Measurements from ENCODE around the gene PTX4.

The PTX4 gene

DNA sequence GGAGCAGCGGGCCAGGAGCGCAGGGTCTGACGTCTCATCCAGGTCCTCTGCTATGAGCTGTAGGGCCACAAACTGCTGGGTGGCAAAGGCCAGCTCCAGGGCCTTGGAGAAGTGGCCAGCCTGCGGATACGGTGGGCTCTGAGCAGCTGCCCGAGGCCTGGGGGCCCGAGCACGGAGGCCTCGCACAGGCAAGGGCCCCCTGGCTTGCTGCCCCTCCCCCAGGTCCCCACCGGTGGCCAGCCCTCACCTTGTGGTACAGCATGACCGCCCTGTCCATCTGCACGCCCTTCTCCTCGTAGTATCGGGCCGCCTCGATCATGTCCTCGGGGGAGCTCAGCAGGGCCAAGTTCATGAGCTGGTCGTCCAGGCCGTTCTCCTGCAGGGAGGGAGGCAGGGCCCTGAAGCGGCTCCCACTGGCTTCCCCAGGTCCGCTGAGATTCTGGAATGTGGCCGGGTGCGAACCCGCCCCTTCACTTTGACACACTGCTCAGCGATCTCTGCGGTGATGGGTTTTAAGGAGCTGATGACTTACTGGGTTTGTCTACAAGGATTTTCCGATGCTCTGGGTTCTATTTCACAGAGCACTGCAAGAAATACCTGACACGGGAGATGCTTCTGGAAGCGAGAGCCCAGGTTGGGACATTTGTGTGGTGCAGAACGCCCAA, 35.0 kb upstream of the PTX4 start:
- DNase-seq (ENCODE audit: low spot score): no peak

DNA sequence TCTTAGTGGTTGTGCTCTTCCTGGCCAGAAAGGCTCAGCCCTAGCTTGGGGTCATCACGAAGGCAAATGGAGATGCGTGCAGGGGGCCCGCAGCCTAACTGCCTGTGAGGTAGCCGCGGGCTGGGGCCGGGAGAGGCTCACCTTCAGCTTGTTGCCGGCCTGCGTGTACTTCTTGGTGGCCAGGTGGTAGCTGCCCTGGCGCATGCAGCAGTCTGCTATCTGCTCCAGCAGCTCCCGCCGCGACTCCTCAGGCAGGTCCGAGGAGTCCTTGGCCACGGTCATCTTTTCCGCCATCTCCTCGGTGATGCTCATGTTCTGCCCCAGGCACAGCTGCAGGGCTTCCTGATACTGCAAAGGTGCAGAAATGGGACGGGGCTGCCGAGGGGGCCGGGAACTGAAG, 31.7 kb upstream of the PTX4 start:
- no peak for DNase-seq (ENCODE audit: low spot score)

DNA sequence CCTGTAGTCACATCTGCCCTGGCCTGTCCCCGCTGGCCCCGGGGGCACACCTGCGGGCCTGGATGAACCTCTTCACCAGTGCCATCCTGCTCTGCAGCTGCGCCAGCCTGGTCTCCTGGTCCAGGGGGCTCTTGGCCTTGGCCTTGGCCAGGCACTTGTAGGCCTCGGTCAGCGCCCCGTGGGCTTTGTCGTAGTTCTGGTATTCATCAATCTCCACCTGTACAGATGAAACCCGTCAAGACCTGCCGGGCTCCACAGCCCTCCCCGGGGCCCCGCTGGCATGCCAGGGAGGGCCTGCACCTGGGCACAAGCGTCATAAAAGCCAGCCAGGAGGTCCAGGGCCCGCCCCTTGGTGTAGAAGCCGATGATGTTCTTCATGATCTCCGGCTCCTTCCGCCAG, 31.1 kb upstream of the PTX4 start:
- no peak for DNase-seq (ENCODE audit: low spot score)

DNA sequence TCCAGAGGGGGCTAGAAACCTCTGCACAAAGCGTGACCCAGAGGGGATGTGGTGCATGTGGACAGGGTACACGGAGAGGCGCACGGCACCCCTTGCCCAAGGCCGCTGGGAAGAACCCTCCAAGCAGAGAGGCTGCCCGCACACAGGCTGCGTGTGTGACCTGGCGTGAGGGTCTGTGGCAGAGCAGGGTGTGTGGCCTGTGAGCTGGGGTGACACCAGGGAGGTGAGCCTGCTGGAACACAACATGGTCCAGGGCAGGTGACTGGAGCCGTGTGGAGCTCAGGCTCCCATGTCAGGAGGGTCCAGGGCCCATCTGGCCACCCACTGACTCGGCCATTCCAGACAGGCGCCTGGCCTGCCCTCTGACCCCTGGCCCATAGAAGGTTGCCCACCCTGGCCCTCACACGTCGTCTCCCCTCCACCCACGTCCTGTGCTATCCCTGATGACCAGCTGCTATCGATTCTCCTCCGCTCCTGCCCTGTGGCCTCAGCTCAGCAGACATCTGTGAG, 29.9 kb upstream of the PTX4 start:
- no peak for DNase-seq (ENCODE audit: low spot score)

DNA sequence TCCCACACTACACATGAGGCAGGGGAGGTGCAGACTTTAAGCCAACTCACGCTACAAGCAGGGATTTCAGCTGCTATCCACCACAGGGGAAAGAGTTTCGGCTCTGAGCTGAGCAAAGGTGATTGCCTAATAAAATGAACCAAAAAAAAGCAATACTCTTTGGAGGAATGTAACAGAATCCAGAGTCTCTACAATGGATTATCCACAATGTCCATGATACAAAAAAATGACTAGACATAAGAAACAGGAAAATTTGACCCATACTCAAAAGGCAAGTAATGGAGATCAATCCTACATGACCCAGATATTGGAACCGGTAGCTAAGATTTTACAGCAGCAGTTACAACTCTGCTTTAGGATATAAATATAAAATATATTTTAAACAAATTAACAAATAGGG, 25.8 kb upstream of the PTX4 start:
- no peak for DNase-seq (ENCODE audit: low spot score)

DNA sequence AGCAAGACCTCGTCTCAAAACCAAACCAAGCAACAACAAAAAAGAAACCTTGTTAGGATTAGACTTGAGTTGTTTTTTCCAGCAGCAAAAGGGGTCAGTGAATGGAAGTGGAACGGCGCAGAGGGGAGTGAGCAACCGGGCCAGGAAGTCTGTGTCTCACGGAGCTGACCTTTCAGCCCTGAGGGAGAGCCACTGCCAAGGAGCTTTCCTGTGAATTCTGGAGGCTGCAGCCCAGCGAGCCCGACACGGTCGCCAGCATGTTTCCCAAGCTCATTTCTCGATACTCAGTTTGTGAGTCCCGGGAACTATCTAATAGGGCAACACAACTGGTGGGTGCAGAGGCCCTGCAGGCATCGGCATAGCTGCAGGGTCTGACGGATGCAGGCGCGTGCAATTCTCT, 24.0 kb upstream of the PTX4 start:
- no peak for DNase-seq (ENCODE audit: low spot score)

DNA sequence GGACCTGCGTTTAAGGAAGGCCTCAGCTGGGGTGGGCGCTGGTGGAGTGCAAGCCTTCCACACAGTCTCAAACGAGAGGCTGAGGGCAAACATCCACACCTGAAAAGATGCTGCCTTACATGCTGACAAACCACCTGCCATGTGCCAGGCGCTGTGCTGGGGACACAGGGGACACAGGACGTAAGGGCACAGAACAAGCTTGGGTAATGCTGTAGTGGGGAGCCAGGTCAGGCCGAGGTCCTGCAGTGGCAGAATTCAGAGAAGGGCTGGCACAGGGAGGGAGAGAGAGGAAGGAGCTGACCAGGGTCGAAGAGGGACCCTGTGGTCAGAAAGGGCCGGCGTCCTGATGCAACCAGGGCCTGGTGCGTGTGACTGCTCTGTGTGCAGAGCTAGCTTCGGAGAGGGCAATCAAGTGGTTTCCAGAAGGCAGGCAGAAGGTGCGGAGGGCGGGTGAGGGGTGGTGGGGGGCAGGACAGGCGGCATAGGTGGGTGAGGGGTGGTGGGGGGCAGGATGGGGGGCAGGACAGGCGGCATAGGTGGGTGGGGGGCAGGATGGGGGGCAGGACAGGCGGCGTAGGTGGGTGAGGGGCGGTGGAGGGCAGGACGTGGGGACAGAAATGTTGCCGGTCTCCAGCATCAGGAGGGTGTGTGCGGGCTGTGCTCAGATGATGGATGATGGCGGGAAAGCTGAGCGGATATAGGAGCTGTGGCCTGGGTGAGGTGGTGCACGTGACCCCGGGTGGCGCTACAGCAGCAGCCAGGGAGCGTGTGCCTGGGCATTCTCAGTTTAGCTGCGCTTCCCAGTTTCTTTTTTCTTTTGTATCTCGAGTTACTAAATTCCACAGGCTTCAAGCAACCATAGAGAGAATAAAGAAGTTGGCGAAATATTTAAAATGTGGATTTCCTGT, 23.2 kb upstream of the PTX4 start:
- no peak for DNase-seq (ENCODE audit: low spot score)

DNA sequence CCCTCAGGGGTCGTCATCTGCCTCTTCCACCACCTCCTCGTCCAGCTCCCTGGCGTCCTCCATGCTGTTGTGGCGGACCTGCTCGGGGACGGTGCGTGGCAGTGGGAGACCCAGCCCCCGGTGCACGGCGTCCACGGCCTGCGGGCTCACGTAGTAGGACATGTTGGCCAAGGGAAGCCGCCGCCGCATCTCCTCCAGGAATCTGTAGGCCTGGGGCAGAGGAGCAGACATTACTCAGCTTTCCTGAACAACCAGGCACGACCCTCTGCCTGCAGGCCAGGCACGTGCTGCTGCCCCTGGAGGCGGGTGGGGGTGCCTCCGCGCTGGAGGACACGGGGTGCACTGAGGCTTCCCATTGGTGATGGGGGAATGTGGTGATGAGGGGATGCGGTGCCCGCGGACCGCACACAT, 22.2 kb upstream of the PTX4 start:
- no peak for DNase-seq (ENCODE audit: low spot score)

DNA sequence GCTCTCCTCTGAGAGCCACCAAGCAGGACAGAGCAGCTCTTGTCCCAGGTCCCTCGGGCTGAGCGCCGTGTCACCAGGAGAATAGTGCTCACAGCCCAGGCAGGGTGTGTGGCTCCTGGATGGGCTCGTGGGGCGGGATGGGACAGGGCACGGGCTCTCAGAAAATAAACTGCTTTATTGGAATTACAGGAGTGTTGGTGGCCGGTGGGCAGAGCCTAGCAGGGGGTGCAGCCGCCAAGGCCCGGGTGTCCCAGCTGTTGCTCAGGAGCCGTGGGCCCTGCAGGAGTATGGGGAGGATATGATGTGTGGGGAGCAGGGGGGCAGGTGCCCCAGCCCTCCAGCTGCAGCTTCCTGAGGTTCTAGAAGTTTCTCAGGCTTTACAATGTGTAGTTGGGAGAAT, 21.5 kb upstream of the PTX4 start:
- DNase-seq (ENCODE audit: low spot score): no peak

DNA sequence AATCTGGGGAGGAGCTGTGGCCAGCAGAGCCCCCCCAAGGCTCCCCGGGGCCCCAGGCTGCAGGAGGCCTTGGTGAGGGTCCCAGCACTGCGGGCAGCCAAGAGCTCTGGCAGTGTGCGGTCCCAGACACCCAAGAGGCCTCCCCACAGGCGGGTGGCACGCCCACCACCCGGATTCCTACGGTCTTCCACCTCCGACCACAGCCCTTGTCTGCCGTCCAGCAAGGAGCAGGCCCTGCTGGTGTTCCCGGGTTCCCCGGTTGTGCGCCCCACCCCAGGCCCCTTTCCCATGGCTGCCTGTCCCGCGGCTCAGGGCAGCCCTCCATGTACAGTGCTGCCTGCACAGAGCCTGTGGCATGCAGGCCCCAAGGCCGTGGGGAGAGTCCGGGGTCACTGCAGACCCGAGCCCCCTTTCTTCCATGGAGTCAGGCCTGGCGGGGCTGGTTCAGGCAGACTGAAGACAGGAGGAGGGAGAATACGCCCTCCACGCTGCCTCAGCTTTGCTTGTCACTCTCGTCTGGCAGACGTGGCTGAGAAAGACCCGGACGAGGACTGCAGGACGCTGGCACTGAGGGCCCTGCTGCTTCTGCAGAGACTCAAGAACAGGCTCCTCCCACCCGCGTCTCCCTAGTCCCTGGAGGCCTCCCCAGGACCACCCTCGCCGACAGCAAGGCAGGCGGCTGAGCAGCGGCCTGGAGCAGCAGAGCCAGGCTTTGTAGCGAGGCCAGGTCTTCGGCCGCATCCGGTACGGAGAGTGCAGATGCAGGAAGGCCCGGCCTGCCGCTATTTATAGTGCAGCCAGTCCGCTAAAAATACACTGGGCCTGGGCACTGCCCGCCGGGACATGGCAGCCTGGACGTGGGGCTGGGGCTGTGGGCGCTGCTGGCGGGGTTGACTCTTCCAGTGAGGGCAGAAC, 20.8 kb upstream of the PTX4 start:
- no peak for DNase-seq (ENCODE audit: low spot score)

DNA sequence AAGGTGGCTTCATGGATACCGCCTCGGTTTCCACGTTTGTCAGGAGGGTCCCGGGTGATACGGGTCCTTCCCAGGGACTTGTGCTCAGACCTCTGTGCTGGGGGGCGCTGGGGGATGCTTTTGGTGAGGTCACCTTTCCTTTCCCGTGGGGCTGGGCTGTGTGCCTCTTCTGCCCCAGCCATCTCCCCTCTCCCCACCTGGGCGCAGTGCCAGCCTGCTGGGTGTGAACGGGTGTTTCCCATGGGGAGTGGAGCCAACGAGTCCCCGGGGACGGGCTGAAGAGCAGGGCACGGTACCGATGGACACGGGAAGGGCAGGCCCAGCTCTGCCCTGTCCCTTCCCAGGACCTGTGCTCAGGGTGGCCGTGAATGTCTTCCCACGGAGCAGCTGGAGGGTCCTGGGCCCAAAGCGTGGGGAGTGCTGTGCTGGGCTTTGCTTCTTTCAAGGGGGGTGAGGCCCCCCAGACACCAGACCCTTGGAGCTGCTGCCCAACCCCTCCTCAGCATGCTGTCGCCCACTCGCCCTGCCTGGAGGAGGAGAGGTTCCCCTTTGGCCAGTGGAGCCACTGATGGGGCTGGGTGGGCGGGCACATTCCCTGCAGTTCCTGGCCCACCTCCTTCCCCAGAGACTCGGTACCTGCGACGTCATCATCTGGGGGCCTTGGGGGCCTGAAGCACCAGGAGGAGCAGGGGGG, 19.9 kb upstream of the PTX4 start:
- DNase-seq (ENCODE audit: low spot score): no peak

DNA sequence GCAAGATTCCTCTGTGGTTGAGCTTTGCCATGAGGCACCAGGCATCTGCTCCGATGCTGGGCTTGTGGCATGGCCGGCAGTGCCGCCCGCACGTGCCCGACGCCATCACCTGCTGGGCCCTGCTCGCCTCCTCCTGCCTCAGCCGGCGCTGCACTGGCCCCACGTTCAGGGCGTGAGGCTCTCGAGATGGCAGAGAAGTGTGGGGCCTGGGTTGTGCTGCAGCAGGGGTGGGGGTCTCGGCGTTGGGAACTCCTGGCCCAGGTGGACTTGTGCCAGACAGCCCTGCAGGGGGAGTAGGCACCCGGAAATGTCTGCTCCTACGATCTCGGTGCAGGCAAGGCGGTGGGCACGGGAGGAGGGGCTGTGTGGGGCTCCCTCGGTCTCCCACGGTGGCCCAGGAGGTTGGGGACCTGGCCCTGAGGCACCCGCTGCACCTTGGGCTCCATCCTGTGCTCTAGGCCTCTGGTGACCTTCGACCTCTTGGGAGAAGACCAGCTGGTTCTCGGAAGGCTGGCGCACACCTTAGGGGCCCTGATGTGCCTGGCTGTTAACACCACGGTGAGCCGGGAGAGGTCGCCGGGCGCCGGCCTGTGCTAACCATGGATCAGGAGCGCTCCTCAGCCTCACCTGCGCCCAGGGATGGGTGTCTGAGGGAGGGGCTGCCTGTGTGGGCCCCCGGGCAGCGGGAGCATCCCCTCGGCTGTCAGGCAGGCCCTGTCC, 17.9 kb upstream of the PTX4 start:
- DNase-seq (ENCODE audit: low spot score): no peak

DNA sequence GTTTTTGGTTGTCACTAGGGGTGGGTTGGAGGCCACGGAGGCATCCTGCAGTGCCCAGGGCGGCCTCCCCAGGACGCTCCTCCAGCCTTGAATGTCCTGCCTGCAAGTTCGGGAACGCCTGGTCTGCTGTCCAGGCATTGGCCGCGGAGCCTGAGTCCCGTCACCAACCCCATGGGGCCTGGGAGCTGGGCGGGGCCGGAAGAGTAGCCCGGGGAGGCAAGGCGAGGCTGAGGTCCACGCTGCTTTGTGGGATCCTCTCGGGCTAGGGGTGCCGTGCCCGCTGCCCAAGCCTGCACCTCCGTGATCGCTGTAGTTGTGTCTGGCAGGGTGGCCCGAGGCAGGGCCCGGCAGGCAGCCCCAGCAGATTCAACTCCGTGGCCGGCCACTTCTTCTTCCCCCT, 17.2 kb upstream of the PTX4 start:
- no peak for DNase-seq (ENCODE audit: low spot score)

DNA sequence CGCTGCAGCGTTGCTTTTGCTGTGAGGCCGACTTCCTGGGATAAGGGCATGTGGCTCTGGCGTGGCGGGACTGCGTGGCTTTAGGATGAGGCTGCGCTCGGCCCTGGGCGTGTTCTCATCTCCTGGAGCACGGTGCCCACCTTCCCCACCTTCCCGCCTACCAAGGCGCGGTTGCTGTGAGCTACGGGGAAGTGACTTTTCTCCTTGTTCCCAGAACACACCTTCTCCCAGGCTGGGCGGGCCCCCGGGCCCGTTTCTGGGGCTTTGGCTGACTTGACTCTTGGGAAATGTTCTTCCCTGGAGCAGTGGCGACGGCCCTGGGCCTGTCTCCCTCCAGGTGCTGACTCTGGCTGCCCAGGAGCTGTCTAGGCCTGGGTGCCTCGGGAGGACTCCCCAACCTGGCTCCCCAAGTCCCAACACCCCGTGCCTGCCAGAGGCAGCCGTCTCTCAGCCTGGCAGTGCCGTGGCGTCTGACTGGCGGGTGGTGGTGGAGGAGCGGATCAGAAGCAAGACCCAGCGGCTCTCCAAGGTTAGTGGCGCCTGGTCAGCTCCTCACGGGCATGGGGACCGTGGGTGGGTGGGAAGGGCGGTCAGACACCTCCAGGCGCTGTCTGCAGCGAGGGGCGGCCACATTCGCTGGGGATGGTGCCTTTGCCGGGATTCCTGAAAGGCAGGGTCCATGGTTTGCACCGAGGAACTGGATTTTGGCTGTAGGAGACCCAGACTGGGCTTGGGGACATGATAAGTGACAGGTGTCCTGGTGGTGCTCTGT, 16.5 kb upstream of the PTX4 start:
- no peak for DNase-seq (ENCODE audit: low spot score)

DNA sequence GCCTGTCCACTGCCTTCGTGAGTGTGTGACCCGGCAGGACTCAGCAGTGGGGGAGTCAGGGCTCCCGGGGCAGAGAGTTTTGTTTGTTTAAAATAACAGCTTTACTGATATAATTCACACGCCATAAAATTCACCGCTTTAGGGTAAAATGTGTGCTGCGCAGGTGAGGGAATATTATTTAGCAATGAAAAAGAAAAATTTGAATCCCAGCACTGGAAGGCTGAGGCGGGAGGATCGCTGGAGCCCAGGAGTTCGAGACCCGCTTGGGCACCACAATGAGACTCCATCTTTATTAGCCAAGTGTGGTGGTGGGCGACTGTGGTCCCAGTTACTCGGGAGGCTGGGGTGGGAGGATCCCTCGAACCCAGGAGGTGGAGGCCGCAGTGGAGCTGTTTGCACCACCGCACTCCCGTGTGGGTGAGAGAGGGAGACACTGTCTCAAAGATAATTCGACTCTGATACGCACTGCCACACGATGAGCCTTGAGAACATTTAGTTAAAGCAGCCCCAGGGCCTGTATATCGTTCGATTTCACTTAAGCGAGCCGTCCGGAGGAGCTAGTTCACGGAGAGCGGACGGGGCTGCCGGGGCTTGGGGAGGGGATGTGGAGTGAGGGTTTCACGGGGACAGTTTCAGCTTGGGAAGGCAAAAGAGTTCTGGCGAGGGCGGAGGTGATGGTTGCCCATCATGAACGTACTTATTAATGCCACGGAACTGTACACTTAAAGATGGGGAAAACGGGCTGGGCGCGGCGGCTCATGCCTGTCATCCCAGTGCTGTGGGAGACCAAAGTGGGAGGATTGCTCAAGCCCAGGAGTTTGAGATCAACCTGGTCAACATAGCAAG, 14.6 kb upstream of the PTX4 start:
- DNase-seq (ENCODE audit: low spot score): no peak

DNA sequence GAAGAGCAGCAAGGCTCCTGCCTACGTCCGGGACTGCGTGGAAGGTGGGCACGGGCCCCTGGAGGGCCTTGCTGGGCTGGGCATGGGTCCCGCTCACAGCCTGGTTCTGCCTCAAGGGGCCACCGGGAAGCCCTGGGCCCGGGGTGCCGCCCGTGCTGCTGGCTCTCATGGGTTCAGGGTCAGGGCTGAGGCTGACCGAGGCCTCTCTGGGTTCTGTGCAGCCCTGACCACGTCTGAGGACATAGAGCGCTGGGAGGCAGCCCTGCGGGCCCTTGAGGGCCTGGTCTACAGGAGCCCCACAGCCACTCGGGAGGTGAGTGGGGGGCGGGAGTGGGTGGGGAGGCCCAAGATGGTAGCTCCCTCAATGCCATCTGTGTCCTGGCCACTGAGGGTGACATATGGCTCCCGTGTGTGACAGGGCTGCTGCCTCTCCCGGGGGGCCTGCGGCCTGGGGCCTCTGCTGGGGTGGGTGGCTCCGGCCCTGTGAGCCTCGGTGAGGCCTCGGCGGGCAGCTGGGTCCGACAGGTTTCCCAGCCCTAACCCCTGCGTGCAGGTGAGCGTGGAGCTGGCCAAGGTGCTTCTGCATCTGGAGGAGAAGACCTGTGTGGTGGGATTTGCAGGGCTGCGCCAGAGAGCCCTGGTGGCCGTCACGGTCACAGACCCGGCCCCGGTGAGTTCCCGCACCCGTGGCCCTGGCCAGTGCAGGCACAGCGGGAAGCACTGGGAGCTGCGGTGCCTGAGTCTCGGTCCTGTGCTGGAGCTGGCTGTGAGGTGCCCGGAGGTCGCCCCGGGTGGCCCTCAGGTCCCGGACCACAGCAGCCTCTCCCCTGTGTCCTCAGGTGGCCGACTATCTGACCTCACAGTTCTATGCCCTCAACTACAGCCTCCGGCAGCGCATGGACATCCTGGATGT, 13.6 kb upstream of the PTX4 start:
- no peak for DNase-seq (ENCODE audit: low spot score)

DNA sequence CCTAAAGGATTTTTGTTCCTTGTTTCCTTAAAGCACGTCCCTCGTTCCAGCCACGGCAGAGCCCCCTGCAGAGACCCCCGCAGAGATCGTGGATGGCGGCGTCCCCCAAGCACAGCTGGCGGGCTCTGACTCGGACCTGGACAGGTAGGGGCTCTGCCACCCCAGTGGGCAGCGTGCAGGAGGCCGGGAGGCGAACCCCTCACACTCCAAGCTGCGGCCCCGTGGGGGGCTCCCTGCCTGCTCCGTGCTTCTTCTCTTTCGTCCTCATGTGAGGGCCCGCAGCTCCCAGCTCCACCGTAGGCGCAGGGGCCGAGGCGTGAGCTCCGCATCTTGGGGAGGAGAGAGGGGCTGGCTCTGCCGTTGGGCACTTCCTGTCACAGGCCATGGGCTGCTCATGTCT, 12.9 kb upstream of the PTX4 start:
- no peak for DNase-seq (ENCODE audit: low spot score)

DNA sequence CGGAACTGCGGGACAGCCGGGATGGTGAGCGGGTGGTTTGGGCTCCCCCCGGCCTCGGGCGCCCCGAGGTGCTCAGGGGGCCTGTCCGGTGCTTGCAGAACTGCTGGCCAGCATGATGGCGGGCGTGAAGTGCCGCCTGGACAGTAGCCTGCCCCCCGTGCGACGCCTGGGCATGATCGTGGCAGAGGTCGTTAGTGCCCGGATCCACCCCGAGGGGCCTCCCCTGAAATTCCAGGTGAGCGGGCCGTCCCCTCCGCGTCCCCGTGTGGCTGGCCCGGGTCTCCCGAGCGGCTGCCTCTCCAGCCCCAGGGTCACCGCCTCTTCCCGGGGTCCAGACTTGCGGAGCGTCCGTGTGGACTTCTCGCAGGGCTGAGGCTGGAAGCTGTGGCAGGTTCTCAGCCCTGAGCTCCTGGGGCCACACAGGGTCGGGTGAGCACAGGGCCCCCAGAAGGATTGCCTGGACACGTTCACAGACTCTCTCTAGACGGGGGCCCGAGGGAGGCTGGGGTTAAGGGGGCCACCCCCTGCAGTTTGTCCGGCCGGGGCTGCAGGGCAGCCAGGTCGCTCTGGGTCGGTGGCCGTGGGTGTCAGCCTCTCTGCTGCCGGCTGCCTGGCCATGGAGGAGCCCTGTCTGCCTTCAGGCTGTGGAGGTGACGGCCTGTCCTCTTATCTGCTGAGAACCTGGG, 11.9 kb upstream of the PTX4 start:
- DNase-seq (ENCODE audit: low spot score): no peak
